Duodenal mucosa (tissue), 2 donors: Measurements from ENCODE around the gene EFCAB14.
A peak's percentile ranks its signal among the peaks of the same experiment; 100 is the strongest.
"Not testable (repeated sequence)": the region's sequence is repeated elsewhere in the genome, so short reads cannot be mapped to it uniquely, and the experiment has no call there.

Source experiments
- H3K27ac ChIP-seq: one replicate; pipeline ENCODE4 v1.7.0; 2013; ENCODE audit warnings: low read depth, low read length
- H3K27me3 ChIP-seq, 2 donors: one replicate each; pipeline ENCODE4 v1.7.0; 2013; ENCODE audit warnings: low read length in 2 of 2, control low read depth in 1 of 2; ENCODE audit not compliant: insufficient read depth in 2 of 2, control insufficient read depth in 1 of 2
- H3K36me3 ChIP-seq, 2 donors: one replicate each; pipeline ENCODE4 v1.7.0; 2013; ENCODE audit warnings: low read length in 2 of 2, control low read depth in 1 of 2; ENCODE audit not compliant: insufficient read depth in 2 of 2, control insufficient read depth in 1 of 2
- H3K4me1 ChIP-seq, 2 donors: one replicate each; pipeline ENCODE4 v1.7.0; 2013; ENCODE audit warnings: low read length in 2 of 2, control low read depth in 1 of 2; ENCODE audit not compliant: insufficient read depth in 2 of 2, control insufficient read depth in 1 of 2
- H3K4me3 ChIP-seq, 2 donors: one replicate each; pipeline ENCODE4 v1.7.0; 2013; ENCODE audit warnings: low read length in 2 of 2, low read depth in 1 of 2
- H3K9ac ChIP-seq, 2 donors: one replicate each; pipeline ENCODE4 v1.7.0; 2013; ENCODE audit warnings: low read length in 2 of 2, low read depth in 1 of 2
- H3K9me3 ChIP-seq, 2 donors: one replicate each; pipeline ENCODE4 v1.7.0; 2013; ENCODE audit warnings: low read length in 2 of 2, control low read depth in 1 of 2; ENCODE audit not compliant: control insufficient read depth in 1 of 2

EFCAB14 gene

DNA sequence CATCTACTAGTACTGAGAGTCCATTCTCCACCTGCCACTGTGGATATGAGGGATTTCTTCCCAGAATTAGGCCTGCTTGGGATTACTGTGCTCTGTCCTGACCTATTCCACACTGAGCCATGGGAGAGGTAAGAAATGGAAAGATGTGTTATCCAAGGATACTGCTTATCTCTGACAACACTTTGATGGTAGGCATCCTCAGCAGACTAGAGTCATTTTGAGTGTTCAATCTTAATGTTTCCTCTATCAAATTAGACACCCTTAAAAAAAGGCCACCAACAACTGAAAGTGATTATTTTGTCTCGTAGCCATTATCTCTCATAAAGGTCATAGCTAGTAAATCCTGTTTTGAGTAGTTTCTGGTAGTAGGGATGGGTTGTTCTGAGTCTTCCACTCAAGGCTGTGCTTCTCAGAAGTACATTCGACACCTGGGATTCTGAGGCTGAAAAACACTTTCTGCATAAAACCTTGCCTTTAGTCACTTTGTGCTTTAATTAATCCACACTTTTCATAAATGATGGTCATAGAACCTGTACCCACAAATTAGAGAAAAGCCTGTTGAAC, 59.5 kb downstream of the EFCAB14 start:
- Histone ChIP-seq H3K36me3 (peaks cover 13 to 51% of the 10 kb centered on the region in 2 donors), H3K4me1 (no peaks in the 10 kb centered on the region)

DNA sequence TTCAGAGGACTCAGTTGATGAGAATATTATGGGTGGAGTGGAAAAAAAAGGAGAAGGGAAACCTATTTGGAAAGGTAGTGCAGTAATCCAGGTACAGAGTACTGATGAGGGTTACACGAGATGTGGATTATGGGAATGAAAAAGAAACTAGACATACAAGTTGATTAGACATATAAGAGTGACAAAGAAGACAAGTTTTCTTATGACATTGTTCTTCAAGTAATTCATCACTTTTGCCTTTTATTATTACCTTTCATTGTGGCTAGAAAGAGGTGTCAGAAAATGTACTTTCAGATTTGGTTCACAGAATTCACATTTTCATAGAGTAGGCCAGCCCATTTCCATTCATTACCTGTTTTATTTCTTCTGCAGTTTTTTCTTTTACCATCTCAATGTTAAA, 61.1 kb downstream of the EFCAB14 start:
- H3K36me3 ChIP-seq: peaks cover 13 to 44% of the 10 kb centered on the region in 2 donors
- H3K4me3 ChIP-seq: no peak overlapping the region
- no peak overlapping the region for H3K27ac ChIP-seq

More for the DNA sequence above, 59.5 kb downstream of the EFCAB14 start:
- H3K27me3 ChIP-seq: no peaks in the 10 kb centered on the region
- no peak overlapping the region for H3K27ac ChIP-seq
- H3K9me3 ChIP-seq: no peaks in the 10 kb centered on the region
- no peak overlapping the region for H3K4me3 ChIP-seq
- no peak overlapping the region for H3K9ac ChIP-seq

DNA sequence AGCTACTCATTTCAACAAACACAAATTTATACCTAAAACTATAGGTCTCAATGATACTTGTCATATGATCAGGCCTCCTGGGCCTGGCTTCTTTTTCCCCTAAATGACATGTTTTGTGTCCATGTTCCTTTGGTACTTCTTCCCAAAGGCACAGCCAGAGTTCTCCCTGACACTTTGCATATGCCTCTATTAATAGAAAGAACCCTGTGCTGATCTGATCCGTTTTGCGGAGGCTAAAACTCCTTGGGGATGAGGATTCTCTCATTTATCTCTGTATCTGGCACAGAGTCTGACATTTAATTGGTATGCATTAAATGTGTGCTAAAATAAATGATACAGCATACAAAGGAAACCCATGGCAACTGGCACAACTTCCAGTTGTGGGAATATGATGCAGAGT, 62.3 kb downstream of the EFCAB14 start:
- no peak overlapping the region for H3K27ac ChIP-seq
- no peaks in the 10 kb centered on the region for H3K27me3 ChIP-seq
- no peak overlapping the region for H3K4me3 ChIP-seq
- peaks cover 8 to 9% of the 10 kb centered on the region in 2 donors for H3K4me1 ChIP-seq
- no peak overlapping the region for H3K9ac ChIP-seq
- no peaks in the 10 kb centered on the region for H3K9me3 ChIP-seq
- peaks cover 13 to 51% of the 10 kb centered on the region in 2 donors for H3K36me3 ChIP-seq

More for the DNA sequence above, 61.1 kb downstream of the EFCAB14 start:
- H3K9ac ChIP-seq: no peak overlapping the region
- peaks cover 8% of the 10 kb centered on the region in 2 donors for H3K4me1 ChIP-seq
- H3K9me3 ChIP-seq: no peaks in the 10 kb centered on the region
- H3K27me3 ChIP-seq: no peaks in the 10 kb centered on the region

DNA sequence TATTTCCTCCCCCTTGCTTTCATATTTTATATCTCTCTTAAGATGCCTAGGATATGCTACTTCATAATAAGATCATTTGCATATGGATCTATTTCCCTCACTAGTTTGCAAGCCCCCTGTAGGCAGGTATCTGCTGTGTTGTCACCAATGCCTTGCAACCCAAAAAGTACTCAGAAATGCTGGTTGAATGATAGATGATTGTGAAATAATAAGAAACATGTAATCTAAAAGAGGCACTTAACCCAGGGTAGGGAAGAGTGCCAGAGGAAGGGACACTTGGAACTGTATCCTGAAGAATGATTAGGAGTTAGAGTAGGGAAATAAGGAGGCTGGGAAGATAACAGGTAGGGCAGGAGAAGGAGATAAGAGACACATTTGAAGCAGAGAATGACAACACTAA, 63.1 kb downstream of the EFCAB14 start:
- Histone ChIP-seq H3K9me3 (no peaks in the 10 kb centered on the region), H3K4me3 (no peak overlapping the region), H3K27me3 (no peaks in the 10 kb centered on the region), H3K9ac (no peak overlapping the region), H3K27ac (no peak overlapping the region), H3K36me3 (peaks cover 13 to 51% of the 10 kb centered on the region in 2 donors), H3K4me1 (peaks cover 8 to 9% of the 10 kb centered on the region in 2 donors)

- not testable (repeated sequence) for H3K27ac ChIP-seq, H3K9ac ChIP-seq, H3K4me3 ChIP-seq, H3K4me1 ChIP-seq, H3K27me3 ChIP-seq, H3K9me3 ChIP-seq
- H3K36me3 ChIP-seq: peaks cover 18 to 57% of the 10 kb centered on the region in 2 donors
Measured at GRCh38 chr1:46654698-46655097, 64.2 kb downstream of the EFCAB14 start.

GRCh38 chr1:46654012-46654411, 64.9 kb downstream of the EFCAB14 start:
- peaks cover 4 to 5% of the 10 kb centered on the region in 2 donors for H3K9me3 ChIP-seq
- peaks cover 8 to 9% of the 10 kb centered on the region in 2 donors for H3K4me1 ChIP-seq
- H3K36me3 ChIP-seq: peaks cover 17 to 57% of the 10 kb centered on the region in 2 donors
- peak overlapping the region in 1 of 2 donors; percentile 13 for H3K4me3 ChIP-seq
- H3K9ac ChIP-seq: no peak overlapping the region
- no peak overlapping the region for H3K27ac ChIP-seq
- H3K27me3 ChIP-seq: no peaks in the 10 kb centered on the region

DNA sequence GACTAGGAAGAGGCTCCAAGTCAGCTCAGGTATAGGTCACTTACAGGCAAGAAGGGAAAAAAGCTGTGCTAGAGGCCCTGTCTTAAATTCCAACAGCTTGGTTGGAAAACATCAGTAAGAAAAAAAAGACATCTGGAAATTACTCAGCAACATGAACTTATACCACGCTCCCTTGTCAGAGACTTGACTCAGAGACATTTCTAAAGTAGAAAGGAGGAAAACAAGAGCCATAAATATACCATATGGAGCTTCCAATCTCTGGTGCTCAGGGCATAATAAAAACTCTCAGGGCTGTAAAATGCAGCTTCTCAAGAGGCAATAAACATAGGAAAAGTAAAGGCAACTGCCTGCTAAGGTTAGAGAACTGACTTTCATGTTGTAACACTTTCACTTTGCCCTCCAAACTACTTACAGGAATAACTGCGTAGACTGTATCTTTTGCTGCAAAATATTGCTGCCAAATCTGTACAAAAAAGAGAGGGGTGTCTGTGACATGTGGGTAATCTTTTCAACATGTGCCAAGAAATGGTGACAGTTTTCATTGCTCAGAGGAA, 65.4 kb downstream of the EFCAB14 start:
- Histone ChIP-seq H3K4me3 (peak overlapping the region in 1 of 2 donors; percentile 13), H3K9me3 (peaks cover 4 to 5% of the 10 kb centered on the region in 2 donors), H3K4me1 (peaks cover 8 to 9% of the 10 kb centered on the region in 2 donors), H3K36me3 (peaks cover 17 to 55% of the 10 kb centered on the region in 2 donors), H3K27me3 (no peaks in the 10 kb centered on the region), H3K27ac (no peak overlapping the region), H3K9ac (no peak overlapping the region)

DNA sequence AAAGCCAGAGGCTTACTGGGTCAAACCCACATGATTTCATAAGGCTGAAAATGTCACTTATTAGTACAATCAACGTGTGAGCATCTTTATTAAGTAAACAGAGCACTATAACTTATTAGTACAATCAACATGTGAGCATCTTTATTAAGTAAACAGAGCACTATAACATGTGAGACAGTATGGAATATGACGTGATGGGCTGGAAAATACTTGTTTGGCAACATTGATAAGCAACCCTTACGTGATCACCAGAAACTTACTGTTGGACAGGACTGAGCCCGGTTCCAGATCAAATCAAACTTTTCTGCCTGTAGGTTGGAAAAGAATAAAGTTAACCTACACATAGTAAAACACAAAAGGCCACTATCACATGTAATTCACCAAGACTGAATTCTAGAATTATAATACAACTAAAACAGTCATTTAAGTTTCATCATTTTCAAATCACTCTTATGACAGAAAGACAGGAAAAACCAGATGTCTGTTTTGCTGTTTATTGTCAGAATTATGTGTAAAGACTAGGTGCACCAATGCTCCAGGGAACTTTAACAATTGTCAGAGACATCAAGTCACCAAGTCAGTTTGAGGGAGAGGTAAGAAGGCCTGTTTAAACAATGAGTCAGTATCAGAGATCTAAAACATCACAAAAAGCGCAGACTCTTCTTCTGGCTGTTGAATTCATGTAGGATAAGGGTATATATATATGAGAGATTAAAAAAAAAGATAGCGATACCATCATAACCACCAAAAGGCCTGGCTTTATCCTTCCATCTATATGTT, 66.4 kb downstream of the EFCAB14 start:
- Histone ChIP-seq H3K27ac (no peak overlapping the region), H3K4me1 (peaks cover 8 to 9% of the 10 kb centered on the region in 2 donors), H3K9ac (no peak overlapping the region), H3K9me3 (peaks cover 4 to 5% of the 10 kb centered on the region in 2 donors), H3K27me3 (no peaks in the 10 kb centered on the region), H3K36me3 (peaks cover 18 to 46% of the 10 kb centered on the region in 2 donors), H3K4me3 (no peak overlapping the region)

- not testable (repeated sequence) for H3K27ac ChIP-seq, H3K9me3 ChIP-seq, H3K9ac ChIP-seq, H3K4me1 ChIP-seq, H3K4me3 ChIP-seq, H3K27me3 ChIP-seq
- H3K36me3 ChIP-seq: peaks cover 20 to 47% of the 10 kb centered on the region in 2 donors
Measured at GRCh38 chr1:46651152-46651551, 67.8 kb downstream of the EFCAB14 start.

GRCh38 chr1:46650491-46650890, 68.4 kb downstream of the EFCAB14 start:
- peaks cover 8 to 9% of the 10 kb centered on the region in 2 donors for H3K4me1 ChIP-seq
- H3K4me3 ChIP-seq: no peak overlapping the region
- H3K9me3 ChIP-seq: peaks cover 4 to 5% of the 10 kb centered on the region in 2 donors
- peaks cover 16 to 42% of the 10 kb centered on the region in 2 donors for H3K36me3 ChIP-seq
- no peak overlapping the region for H3K9ac ChIP-seq
- no peaks in the 10 kb centered on the region for H3K27me3 ChIP-seq
- no peak overlapping the region for H3K27ac ChIP-seq
